Hepatocyte (in vitro differentiated cells): Measurements from ENCODE around the gene MPC1L.

ENCODE experiments used
- EZH2 ChIP-seq: fragments of 200-600 bp; sonication (generic); IDR thresholded peaks from 2 replicates; pipeline ENCODE4 v1.6.1; 2016; ENCODE audit warnings: antibody characterized with exemption, mild to moderate bottlenecking, borderline replicate concordance
- EZH2phosphoT487 ChIP-seq: fragments of 200-600 bp; sonication (generic); IDR thresholded peaks from one replicate; pipeline ENCODE4 v1.6.1; 2018; ENCODE audit warnings: antibody characterized with exemption, mild to moderate bottlenecking, low read depth, moderate library complexity; ENCODE audit not compliant: unreplicated experiment, severe bottlenecking
- TF ChIP-seq, protein P1 (sequence below): fragments of 200-600 bp; sonication (generic); IDR thresholded peaks from 2 replicates; pipeline ENCODE4 v1.5.1; 2016; ENCODE audit warnings: antibody characterized with exemption, mild to moderate bottlenecking; ENCODE audit not compliant: poor library complexity

DNA sequence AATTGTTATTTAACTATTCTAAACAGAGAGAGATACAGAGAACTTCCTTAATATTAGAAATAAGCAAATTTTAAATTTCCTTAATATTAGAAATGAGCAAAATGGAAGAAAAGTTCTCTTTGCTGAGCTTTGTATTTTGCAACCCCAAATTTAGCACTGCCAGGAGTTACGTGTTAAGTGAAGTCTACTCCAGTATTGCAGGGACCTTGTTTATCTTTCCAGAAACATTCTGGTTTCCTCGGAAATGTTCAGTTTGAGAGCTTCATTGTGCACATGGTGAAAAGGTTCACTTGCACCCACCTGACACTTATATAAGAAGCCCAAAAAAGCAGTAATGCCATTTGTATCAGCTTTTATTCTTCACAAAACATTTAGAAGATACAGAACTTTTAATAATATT is 30.3 kb downstream of the MPC1L start:
- TF ChIP-seq EZH2: no peak
- TF ChIP-seq, protein P1, sequence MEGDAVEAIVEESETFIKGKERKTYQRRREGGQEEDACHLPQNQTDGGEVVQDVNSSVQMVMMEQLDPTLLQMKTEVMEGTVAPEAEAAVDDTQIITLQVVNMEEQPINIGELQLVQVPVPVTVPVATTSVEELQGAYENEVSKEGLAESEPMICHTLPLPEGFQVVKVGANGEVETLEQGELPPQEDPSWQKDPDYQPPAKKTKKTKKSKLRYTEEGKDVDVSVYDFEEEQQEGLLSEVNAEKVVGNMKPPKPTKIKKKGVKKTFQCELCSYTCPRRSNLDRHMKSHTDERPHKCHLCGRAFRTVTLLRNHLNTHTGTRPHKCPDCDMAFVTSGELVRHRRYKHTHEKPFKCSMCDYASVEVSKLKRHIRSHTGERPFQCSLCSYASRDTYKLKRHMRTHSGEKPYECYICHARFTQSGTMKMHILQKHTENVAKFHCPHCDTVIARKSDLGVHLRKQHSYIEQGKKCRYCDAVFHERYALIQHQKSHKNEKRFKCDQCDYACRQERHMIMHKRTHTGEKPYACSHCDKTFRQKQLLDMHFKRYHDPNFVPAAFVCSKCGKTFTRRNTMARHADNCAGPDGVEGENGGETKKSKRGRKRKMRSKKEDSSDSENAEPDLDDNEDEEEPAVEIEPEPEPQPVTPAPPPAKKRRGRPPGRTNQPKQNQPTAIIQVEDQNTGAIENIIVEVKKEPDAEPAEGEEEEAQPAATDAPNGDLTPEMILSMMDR: no peak
- TF ChIP-seq EZH2phosphoT487: no peak
